IPS DF 4.7 (cell line): ENCODE measurements around the gene CPAMD8.
"Not testable (repeated sequence)": the region's sequence is repeated elsewhere in the genome, so short reads cannot be mapped to it uniquely, and the experiment has no call there.

ENCODE experiments used
- DNase-seq: peaks from one replicate; pipeline ENCODE4 v3.0.0-alpha.2; 2013; ENCODE audit warnings: low spot score; ENCODE audit errors: extremely low read depth

Gene CPAMD8

DNA sequence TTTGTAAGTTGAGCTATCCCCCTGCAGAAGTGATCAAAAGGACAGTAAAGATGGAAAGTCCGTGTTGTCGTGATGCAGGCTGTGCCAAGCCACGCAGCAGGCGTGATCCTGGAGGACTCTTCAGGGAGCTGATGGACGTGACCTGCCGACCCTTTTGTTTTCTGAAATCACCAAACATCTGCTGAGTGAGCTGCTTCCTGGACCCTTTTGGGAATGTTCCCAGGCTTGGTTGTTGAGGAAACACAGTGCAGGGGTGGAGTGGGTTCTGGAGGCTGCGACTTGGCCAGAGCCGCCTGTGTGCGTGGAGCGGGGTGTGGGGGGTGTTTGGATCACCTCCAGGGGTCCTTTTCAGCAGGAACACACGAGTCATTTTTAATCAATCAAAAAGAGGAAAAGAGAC is 15.4 kb upstream of the CPAMD8 start:
- no peak for DNase-seq

DNA sequence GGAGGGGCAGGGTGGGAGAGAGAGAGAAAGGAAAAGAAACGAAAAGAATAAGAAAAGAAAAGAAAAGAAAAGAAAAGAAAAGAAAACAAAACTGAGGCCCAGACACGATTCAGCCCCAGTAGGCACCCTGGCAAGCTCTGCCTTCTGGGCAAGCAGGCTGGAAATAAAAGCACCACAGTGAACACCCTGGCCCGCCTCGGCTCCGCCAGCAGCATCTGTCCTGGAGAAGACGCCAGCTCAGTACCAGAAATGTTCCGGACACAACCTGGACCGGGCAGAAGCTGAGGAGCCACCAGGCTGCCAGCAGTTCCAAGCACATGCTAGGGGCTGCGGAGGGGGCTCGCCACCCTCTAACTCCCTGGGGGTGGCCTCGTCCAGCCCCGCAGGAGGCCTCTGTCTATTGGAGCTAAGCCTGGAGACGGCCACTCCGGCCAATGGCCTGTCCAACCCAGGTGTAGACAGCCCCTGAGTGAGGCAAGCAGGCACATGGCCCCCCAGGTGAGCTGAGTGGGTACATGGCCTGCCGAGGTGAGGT is 11.4 kb upstream of the CPAMD8 start:
- DNase-seq: no peak

DNA sequence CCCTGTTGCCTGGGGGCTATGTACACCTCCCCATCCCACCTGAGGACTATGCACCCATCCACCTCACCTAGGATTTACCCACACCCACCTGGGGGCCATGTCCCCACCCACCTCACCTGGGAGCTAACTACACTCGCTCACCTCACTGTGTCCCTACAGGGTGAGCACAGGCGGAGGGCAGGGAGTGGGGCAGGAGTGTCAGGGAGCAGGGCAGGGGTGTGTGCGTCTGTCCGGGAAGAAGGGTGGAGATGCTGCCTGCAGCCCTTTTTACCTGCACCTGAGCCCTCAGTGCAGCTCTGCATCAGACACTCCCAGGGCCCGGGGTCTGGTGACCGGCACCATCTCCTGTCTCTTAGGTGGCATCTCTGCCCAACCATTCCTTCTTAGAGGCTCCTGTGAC is 10.6 kb upstream of the CPAMD8 start:
- no peak for DNase-seq

DNA sequence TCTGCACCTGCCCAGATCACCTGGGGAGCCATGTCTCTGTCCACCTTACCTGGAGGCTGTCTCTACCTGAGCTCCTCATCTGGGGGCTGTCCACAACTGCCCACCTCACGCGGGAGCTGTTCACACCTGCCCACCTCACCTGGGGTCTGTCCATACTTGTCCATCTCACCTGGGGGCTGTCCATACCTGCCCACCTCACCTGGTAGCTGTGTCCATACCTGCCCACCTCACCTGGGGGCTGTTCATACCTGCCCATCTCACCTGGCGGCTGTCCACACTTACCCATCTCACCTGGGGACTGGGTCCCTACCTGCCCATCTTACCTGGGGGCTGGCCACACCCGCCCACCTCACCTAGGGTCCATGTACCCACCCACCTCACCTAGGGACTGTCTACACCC is 10.0 kb upstream of the CPAMD8 start:
- no peak for DNase-seq

DNA sequence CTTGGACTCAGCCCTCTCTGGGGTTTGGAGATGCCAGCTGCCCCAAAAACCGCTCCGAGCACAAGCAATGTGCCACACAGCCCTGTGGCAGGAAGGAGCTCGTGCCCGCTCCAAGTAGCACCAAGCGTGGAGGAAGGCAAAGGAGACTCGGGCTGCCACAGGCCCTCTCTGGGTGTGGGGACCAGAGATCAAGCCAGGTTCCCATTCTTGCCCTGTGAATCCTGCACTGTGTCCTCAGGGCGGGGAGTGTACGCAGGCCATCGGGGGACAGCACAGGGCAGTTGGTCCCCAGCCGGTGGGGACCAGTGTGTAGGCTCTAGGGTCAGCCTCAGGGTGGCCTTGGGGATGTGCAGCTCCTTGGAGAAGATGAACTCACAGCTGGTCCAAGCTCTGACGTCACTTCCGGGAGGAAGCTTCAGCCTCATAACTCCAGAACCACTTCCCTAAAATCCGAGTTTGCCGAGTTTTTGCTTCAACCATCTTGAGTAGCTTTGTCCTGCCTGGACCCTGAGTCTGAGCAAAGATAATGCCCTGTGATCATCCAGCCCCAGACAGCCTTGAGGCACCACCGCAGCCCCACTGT is 9.3 kb upstream of the CPAMD8 start:
- DNase-seq: no peak

DNA sequence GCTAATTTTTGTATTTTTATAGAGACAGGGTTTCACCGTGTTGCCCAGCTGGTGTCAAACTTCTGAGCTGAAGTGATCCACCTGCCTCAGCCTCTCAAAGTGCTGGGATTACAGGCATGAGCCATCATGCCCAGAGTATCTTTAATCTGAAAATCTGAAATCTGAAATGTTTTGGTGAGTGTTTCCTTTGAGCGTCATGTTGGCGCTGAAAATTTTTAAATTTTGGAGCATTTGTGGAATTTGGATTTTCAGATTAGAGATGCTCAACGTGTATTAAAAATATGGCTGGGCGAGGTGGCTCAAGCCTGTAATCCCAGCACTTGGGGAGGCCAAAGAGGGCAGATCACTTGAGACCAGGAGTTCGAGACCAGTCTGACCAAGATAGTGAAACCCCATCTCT is 5.1 kb upstream of the CPAMD8 start:
- DNase-seq: no peak

DNA sequence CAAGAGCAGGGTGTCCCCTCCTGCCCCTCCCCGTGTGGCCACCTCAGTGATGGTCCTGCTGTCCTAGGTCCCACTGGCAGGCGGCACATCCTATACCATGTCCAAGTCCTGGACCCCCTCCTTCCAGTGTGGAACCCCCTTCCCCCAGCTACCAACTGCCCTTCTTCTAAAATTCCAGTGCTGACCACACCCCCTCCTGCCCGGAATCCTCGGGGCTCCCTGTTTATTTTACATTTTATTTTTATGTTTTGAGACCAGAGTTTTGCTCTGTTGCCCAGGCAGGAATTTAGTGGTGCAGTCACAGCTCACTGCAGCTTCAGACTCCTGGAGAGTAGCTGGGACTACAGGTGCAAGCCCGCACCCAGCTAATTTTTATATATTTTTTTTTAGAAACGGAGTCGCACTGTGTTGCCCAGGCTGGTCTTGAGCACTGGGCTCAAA is 945 bp upstream of the CPAMD8 start:
- DNase-seq: no peak

DNA sequence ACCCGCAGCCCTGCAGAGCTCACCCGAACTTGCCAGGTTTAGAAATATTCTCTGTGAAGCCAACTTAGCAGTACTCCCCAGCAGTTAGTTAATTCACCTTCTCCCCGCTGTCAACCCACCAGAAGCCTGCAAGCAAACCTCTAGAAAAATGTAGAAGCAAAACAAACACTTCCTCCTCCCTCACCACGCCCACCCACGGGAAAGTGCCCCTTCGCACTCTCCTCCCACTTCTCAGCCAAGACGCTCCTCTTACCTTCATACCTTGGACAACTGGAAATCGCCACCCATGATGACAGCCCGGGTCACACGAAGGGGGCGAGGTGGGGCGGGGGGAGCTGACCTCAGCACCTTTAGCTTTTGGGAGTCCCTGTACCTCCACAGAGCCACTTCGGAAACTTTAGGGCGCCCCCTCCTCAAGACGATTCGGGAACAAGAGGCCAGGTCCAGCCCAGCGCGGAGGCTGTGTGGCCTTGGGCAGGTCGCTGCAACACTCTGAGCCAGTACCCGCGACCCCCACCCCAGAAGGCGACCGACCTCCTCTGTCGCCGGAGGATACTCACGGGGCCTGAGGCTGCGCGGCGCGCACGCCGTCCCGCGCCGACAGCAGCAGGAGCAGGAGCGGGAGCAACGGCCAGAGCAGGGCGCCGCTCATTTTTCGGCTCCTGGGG is 485 bp downstream of the CPAMD8 start:
- DNase-seq: no peak

DNA sequence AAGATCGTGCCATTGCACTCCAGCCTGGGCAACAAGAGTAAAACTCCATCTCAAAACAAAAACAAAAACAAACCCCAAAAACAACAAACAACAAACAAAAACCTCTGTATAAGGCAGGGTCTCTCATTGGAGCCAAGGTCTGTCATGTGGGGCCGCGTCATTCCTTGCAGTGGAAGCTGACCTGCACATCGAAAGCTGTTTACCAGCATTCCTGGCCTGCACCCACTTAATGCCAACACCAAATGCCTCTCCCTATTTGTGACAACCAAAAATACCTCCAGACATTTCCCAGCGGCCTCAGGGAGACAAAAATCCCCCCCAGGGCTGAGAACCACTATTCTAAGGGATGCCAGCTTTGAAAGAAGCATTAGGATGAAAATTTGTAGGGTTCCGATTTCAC is 1.2 kb downstream of the CPAMD8 start:
- DNase-seq: no peak

DNA sequence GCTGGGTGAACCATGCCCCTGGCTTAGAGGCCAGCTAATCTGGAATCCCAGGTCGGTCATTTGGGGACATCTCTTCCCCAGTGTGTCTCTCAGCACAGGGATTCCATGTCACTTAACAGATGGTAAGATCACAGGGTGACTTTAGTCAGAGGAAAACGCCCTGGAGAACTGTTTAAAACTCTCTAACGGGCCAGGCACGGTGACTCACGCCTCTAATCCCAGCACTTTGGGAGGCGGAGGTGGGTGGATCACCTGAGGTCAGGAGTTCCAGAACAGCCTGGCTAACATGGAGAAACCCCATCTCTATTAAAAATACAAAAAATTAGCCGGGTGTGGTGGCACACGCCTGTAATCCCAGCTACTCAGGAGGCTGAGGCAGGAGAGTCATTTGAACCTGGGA is 1.7 kb downstream of the CPAMD8 start:
- not testable (repeated sequence) for DNase-seq

DNA sequence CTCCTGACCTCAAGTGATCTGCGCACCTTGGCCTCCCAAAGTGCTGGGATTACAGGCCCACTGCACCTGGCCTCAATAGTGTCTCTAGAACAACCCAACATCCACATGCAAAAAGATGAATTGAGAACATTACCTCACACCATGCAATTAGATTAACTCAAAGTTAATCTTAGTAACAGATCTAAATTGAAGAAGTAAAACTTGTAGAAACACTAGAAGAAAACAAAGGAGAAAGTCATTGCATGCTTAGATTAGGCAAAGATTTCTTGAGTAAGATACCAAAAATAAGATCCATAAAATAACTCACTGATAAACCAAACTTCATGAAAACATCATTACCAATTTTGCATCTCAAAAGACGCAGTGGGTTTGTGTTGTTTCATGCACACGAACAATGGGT is 2.8 kb downstream of the CPAMD8 start:
- DNase-seq: no peak

DNA sequence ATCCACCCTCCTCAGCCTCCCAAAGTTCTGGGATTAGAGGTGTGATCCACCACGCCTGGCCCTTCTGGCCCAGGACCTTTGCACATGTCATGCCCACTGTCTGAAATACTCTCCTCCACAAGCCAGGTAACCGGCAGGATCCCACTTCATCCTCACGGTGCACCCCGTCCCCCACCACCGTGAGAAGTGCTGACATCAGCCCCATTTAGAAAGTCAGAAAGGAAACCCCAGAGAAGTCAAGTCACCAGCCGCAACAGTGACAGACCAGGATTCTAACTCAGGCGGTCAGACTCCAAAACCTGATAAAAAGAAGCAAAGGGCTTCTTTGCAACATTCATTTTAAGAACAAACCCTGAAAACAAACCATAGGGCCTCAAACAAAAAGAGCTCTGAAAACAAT is 3.9 kb downstream of the CPAMD8 start:
- DNase-seq: no peak

DNA sequence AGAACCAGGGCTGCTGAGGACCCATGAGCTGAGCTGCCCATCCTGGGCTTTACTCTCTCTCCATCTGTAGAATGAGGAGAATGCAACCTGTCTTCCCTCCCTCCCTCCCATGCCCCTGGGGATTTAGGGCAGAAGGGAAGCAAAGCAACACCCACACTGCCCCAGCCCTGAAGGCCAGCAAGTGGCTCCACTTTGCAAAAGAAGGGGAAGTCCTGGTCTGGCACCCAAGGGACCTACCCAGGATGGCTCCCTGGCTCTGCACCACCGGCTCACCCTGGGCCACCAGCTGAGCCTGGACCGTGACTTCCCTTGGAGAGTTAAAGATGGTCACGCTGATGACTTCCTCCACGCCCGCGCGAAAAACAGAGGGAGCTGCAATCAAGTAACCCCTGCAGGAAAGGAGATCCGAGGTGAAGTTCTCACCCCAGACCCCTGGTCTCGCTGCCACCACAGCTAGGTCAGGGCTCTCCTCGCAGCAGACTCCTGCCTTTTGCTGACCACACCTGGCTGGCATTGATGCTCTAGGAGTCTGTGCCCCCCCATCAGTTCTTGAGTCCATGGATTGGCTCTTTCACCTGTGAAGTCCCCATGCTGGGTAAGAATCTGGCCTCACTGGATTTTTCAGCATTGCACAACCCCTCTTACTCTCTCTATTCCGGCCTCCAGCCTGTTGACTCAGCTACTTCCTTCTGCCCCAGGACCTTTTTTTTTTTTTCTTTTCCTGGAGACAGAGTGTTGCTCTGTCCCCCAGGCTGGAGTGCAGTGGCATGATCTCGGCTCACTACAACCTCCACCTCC is 4.6 kb downstream of the CPAMD8 start:
- DNase-seq: no peak

DNA sequence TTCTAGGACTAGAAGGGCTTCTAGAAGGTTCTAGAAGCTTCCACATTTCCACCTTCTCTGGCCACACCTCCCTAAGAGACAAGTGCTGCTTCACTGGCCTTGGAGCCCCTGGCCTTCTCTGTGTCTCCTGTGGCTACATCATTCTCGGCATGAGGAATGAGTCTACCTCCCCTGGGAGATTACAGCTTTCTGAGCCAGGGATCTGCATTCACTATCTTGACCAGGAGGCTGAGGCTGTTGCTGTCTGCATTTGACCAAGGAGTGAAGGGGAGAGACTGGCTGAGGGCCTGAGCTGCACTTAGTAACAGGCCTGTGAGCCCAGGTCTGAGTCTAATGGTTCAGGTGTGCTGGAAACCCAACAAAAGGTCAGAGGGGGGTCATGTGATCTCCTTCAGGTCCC is 5.3 kb downstream of the CPAMD8 start:
- DNase-seq: no peak

DNA sequence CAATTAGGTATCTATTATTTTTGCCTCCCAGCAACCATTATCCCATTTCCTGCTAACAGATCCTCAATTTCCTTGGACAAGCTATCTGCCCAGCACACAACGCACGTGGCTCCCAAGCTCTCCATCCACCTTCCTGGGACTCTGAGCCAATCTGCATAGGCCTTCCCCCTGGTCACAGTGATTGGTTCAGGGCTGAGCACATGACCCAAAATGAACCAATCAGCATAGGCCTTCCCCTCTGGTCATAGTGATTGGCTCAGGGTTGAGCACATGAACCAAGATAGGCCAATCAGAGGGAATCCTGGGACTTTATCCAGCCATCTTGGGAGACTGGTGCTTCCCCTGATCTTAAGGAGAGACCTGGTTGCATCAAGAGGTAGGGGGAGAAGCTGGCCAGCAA is 5.8 kb downstream of the CPAMD8 start:
- DNase-seq: no peak

DNA sequence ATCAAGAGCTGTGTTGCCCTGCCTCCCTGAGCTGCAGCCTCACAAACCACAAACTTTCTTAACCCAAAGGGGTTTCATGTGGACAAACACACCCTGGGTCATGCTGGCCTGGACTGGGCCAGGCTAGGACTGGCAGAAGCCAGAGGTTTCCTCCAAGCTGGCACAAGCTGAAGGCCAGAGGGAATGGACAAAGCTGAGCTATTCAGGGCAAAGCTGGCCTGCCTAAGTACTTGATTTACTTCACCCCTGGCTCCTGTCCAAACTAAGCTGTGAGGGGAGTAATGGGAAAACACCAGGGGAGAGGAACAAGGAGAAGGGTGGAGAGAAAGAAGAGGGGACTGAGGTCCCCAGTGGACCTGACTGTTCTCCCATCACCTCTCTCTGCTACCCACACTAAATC is 6.2 kb downstream of the CPAMD8 start:
- DNase-seq: no peak

DNA sequence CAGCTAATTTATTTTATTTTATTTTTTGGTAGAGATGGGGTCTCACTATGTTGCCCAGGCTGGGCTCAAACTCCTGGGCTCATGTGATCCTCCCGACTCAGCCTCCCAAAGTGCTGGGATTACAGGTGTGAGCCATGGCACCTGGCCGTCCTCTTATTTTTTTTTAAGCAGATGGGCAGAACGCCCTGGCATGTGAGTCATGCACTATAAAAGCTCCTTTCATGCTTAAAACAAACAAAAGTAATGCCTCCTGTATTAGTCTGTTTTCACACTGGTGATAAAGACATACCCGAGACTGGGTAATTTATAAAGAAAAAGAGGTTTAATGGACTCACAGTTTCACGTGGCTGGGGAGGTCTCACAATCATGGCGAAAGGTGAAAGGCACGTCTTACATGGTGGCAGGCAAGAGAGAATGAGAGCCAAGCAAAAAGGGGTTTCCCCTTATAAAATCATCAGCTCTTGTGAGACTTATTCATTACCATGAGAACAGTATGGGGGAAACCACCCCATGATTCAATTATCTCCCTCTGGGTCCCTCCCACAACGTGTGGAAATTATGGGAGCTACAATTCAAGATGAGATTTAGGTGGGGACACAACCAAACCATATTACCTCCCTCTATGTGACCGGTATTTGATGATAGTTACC is 12.3 kb downstream of the CPAMD8 start:
- DNase-seq: not testable (repeated sequence)

DNA sequence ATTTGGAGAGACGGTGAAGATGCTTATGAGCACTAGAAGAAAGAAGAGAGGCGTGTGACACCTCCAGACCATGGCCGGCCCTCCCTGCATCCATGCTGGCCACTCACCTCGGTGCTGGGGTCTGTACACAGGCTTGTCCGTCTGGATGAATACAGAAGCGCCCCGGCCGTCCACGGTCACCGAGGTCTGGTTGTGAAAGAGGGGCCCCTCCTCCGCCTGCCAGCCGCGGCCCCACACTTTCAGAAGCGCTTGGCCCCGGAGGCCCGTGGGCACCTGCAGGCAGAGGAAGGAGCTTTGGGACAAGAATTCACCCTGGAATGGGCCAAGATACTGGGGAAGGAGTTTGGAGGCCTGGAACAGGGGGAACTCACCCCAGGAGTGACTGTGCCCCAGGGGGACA is 15.1 kb downstream of the CPAMD8 start:
- DNase-seq: no peak

DNA sequence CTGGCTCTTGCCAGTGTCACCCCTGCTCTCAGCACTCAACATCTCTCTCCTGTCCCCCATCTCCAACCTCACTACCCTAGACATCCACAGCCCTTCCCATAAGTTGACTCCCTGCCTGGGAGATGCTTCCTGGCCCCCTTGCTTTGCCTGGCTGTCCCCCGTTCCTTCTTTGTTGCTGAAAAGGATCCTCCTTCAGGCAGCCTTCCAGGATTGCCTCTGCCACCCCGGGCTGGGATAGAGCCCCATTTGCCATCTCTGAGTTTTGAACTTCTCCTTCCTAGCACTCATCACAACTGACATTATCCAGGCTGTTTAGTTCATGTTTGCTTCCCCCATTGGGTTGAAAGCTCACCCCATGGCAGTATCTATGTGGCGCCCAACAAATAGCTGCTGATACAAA is 20.0 kb downstream of the CPAMD8 start:
- no peak for DNase-seq

DNA sequence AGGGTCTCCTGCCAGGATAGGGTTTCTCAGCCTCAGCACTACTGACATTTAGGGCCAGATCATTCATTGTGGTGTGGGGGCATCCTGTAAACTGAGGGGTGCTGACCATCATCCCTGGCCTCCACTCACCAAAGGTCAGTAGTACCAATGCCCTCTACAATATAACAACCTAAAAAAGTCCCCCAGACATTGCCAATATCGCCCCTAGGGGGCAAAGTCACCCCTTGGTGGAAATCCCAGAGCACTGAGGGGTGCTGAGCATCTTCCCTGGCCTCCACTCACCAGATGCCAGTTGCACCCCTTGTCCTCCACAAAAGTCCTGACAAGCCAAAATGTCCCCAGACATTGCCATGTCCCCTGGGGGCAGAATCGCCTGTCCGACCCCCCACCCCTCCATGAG is 21.6 kb downstream of the CPAMD8 start:
- DNase-seq: no peak

DNA sequence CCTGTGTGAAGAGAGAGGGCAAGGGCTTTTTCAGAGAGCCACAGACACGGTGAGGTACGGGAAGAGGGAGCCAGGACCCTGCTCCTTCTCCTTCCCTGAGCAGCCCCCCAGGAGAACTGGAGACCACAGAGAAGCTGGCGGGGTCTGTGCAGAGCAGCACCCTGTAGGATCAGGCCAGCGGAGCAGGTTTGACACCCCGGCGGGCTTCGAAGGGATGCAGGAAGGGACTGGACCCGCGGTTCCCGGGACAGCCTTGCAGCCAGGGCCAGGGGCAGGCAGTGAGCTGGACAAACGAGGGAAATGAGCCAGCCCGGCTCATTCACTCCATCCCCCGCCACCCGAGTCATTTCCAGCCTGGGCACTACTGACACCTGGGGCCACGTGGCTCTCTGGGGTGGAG is 22.2 kb downstream of the CPAMD8 start:
- DNase-seq: no peak

DNA sequence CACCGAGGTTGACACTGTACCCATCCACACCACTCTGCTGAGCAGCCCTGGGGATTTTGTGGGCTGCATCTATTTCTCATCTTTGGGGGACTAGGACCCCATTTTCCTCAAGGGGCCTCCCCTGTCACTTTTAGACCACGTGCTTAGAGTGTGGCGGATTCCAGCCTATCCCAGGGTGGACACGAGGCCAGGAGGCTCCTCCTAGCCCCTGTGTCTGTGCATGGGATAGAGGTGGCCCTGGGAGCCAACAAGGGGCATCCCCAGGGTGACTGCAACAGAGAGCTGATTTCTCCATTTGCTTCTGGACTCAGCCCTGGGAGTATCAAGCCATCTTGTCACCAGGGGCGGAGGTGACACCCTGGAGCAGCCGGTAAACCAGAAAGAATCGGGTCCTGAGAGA is 24.2 kb downstream of the CPAMD8 start:
- DNase-seq: no peak
